CD14-positive monocyte (primary cell): Measurements from ENCODE around the gene UBA6. TPM values are rescaled to one million over a fixed set of nuclear protein-coding genes. Genes with fewer than 3 reads are reported as not detected.

ENCODE experiments used
- DNase-seq, 3 donors: peaks; one replicate each; pipeline ENCODE4 v3.0.0-alpha.2; 2011 to 2022
- H2AFZ ChIP-seq: 2 replicates; pipeline ENCODE4 v1.6.0; 2012; ENCODE audit warnings: mild to moderate bottlenecking, low read depth, low read length, inconsistent platforms; ENCODE audit not compliant: insufficient read depth, poor library complexity, severe bottlenecking
- H3K27ac ChIP-seq, 2 donors: 1 replicate in 1 of 2; 2 replicates in 1 of 2; pipeline ENCODE4 v1.5.1; 2012 to 2013; ENCODE audit warnings: low read length in 2 of 2, control low read depth in 1 of 2, inconsistent platforms in 1 of 2, low read depth in 1 of 2, mild to moderate bottlenecking in 1 of 2
- H3K27me3 ChIP-seq, 2 donors: one replicate each; pipeline versions ENCODE4 v1.6.0 to v1.6.1; 2011 to 2013; ENCODE audit warnings: low read length in 2 of 2; ENCODE audit not compliant: control insufficient read depth in 2 of 2, insufficient read depth in 2 of 2
- H3K36me3 ChIP-seq, 2 donors: replicated peaks in 1 of 2; 1 replicate in 1 of 2; 2 replicates in 1 of 2; pipeline versions ENCODE4 v1.5.1 to v1.6.1; 2012 to 2013; ENCODE audit warnings: low read length in 2 of 2, control low read depth in 1 of 2, inconsistent platforms in 1 of 2, mild to moderate bottlenecking in 1 of 2; ENCODE audit not compliant: insufficient read depth in 2 of 2, control insufficient read depth in 1 of 2
- H3K4me1 ChIP-seq, 2 donors: 1 replicate in 1 of 2; 2 replicates in 1 of 2; pipeline versions ENCODE4 v1.5.1 to v1.6.1; 2012 to 2013; ENCODE audit warnings: low read length in 2 of 2, control low read depth in 1 of 2, inconsistent platforms in 1 of 2, mild to moderate bottlenecking in 1 of 2, moderate library complexity in 1 of 2; ENCODE audit not compliant: insufficient read depth in 2 of 2, control insufficient read depth in 1 of 2
- H3K4me2 ChIP-seq: replicated peaks from 2 replicates; pipeline ENCODE3; 2012; ENCODE audit warnings: low read length, moderate library complexity, mild to moderate bottlenecking; ENCODE audit not compliant: poor library complexity, severe bottlenecking; ENCODE audit errors: extremely low read depth
- H3K4me3 ChIP-seq, 3 experiments: fragments of 200-600 bp in 1 of 3; sonication (generic) in 1 of 3; replicated peaks in 1 of 3; 1 replicate in 2 of 3; 2 replicates in 1 of 3; pipeline ENCODE4 v1.5.1; 2011 to 2013; ENCODE audit warnings: low read length in 3 of 3, mild to moderate bottlenecking in 3 of 3, control low read depth in 2 of 3, low read depth in 2 of 3, inconsistent platforms in 1 of 3, moderate library complexity in 1 of 3
- H3K79me2 ChIP-seq: 2 replicates; pipeline ENCODE4 v1.6.0; 2012; ENCODE audit warnings: mild to moderate bottlenecking, control low read depth, inconsistent platforms, low read length, moderate library complexity; ENCODE audit not compliant: insufficient read depth
- H3K9ac ChIP-seq: 2 replicates; pipeline ENCODE4 v1.6.0; 2017; ENCODE audit warnings: low read length, mild to moderate bottlenecking; ENCODE audit not compliant: insufficient read depth, poor library complexity, severe bottlenecking
- H3K9me3 ChIP-seq, 2 donors: replicated peaks in 1 of 2; 1 replicate in 1 of 2; 2 replicates in 1 of 2; pipeline versions ENCODE4 v1.5.1 to v1.6.1; 2012 to 2013; ENCODE audit warnings: low read length in 2 of 2, control low read depth in 1 of 2; ENCODE audit not compliant: control insufficient read depth in 1 of 2, insufficient read depth in 1 of 2
- H4K20me1 ChIP-seq: 2 replicates; pipeline ENCODE4 v1.6.0; 2012; ENCODE audit warnings: mild to moderate bottlenecking, low read length, control low read depth, moderate library complexity; ENCODE audit not compliant: insufficient read depth
- H3K27ac Mint-ChIP-seq, 7 donors: one replicate each; pipeline ENCODE4 v1.8.0; 2020; ENCODE audit warnings: mild to moderate bottlenecking in 7 of 7, mixed read lengths in 7 of 7, moderate library complexity in 6 of 7, inconsistent platforms in 2 of 7
- H3K27me3 Mint-ChIP-seq, 3 donors: one replicate each; pipeline ENCODE4 v1.8.0; 2021 to 2022; ENCODE audit warnings: low read depth in 3 of 3, mild to moderate bottlenecking in 3 of 3, mixed read lengths in 3 of 3, moderate library complexity in 3 of 3, inconsistent platforms in 1 of 3
- H3K36me3 Mint-ChIP-seq, 2 donors: one replicate each; pipeline ENCODE4 v1.8.0; 2020; ENCODE audit warnings: mixed read lengths in 2 of 2, inconsistent platforms in 1 of 2, mild to moderate bottlenecking in 1 of 2
- H3K4me1 Mint-ChIP-seq: one replicate; pipeline ENCODE4 v1.8.0; 2020; ENCODE audit warnings: mild to moderate bottlenecking, mixed read lengths
- H3K4me3 Mint-ChIP-seq, 2 donors: one replicate each; pipeline ENCODE4 v1.8.0; 2020; ENCODE audit warnings: mild to moderate bottlenecking in 2 of 2, mixed read lengths in 2 of 2, moderate library complexity in 1 of 2
- H3K9me3 Mint-ChIP-seq, 7 donors: one replicate each; pipeline ENCODE4 v1.8.0; 2020 to 2022; ENCODE audit warnings: mixed read lengths in 7 of 7, mild to moderate bottlenecking in 6 of 7, moderate library complexity in 6 of 7, inconsistent platforms in 2 of 7
- CTCF ChIP-seq: fragments of 200-600 bp; IDR thresholded peaks from one replicate; pipeline ENCODE4 v1.8.0; 2022; ENCODE audit warnings: antibody characterized with exemption, mild to moderate bottlenecking
- WGBS: methylation state at CpG from one replicate; pipeline ENCODE4 v1.1.5; 2013; ENCODE audit warnings: missing lambda C conversion rate; ENCODE audit not compliant: insufficient coverage; 5-methylcytosine and 5-hydroxymethylcytosine counted together
- intact Hi-C, 2 donors: fragments of 100-400 bp; cut with micrococcal nuclease; formaldehyde crosslinking; loops; one replicate each; pipeline versions ENCODE4 v1.15.0 to v1.15.1; 2023
- polyA plus RNA-seq, 3 donors: library from polyadenylated mRNA; depleted of rRNA in 1 of 3; unstranded in 2 of 3; stranded (reverse) in 1 of 3; fragments of 300-500 nt in 2 of 3; fragments of >200 nt in 1 of 3; fragmentation: Illumina TruSeq in 2 of 3; gene quantifications; 1 replicate in 2 of 3; 2 replicates in 1 of 3; pipeline ENCODE4 v1.2.3, GENCODE V29; 2012 to 2021

Gene UBA6
- polyA plus RNA-seq, 3 donors = 8.4 to 22.0 (median 21.0) TPM

- Histone ChIP-seq H4K20me1 (peaks cover 7% of the 10 kb centered on the region), H3K27ac (no peak overlapping the region), H3K4me3 (no peak overlapping the region), H3K79me2 (peaks cover 55% of the 10 kb centered on the region), H3K36me3 (peaks cover 18 to 46% of the 10 kb centered on the region in 2 donors), H3K4me2 (no peak overlapping the region), H2AFZ (no peak overlapping the region), H3K9ac (no peak overlapping the region), H3K9me3 (no peaks in the 10 kb centered on the region), H3K4me1 (peaks cover 9 to 13% of the 10 kb centered on the region in 2 donors), H3K27me3 (no peaks in the 10 kb centered on the region)
- peaks cover 0 to 5% (median 2%) of the 10 kb centered on the region in 7 donors for H3K9me3 Mint-ChIP-seq
- H3K27me3 Mint-ChIP-seq = peaks cover 0 to 3% (median 0%) of the 10 kb centered on the region in 3 donors
- peaks cover 43 to 47% of the 10 kb centered on the region in 2 donors for H3K36me3 Mint-ChIP-seq
- peaks cover 19% of the 10 kb centered on the region for H3K4me1 Mint-ChIP-seq
- no peak for TF ChIP-seq CTCF
- H3K4me3 Mint-ChIP-seq = no peak overlapping the region
- H3K27ac Mint-ChIP-seq = no peak overlapping the region
- WGBS = no CpG with 5 or more reads among the region's 2 CpGs
- intact Hi-C loops = loop anchor here in 1 of 2 donors (10.0 kb wide), 1 partner anchor 151 kb away; the partner anchor contains the start of gene CENPC
- no peak for DNase-seq
Observed at GRCh38 chr4:67696061-67696460, 4.9 kb downstream of the UBA6 start.

GRCh38 chr4:67694662-67695061 is 6.3 kb downstream of the UBA6 start:
- H3K4me1 ChIP-seq = peaks cover 4% of the 10 kb centered on the region in 2 donors
- intact Hi-C loops = loop anchor here in 1 of 2 donors (10.0 kb wide), 1 partner anchor 150 kb away; the partner anchor contains the start of gene CENPC
- no peaks in the 10 kb centered on the region for H3K27me3 ChIP-seq
- no peak overlapping the region for H3K4me2 ChIP-seq
- peaks cover 20 to 60% of the 10 kb centered on the region in 2 donors for H3K36me3 ChIP-seq
- no peaks in the 10 kb centered on the region for H3K9me3 ChIP-seq
- H3K27me3 Mint-ChIP-seq = peaks cover 0 to 3% (median 0%) of the 10 kb centered on the region in 3 donors
- WGBS = 100% methylated on average over 1 of the region's 3 CpGs
- no peak overlapping the region for H3K9ac ChIP-seq
- no peak overlapping the region for H3K27ac ChIP-seq
- no peak overlapping the region for H3K4me3 Mint-ChIP-seq
- peaks cover 13% of the 10 kb centered on the region for H3K4me1 Mint-ChIP-seq
- peaks cover 10% of the 10 kb centered on the region for H4K20me1 ChIP-seq
- no peak overlapping the region for H3K27ac Mint-ChIP-seq
- DNase-seq = no peak
- no peak overlapping the region for H2AFZ ChIP-seq
- H3K4me3 ChIP-seq = no peak overlapping the region
- TF ChIP-seq CTCF = no peak
- H3K79me2 ChIP-seq = peaks cover 49% of the 10 kb centered on the region
- peaks cover 0 to 5% (median 2%) of the 10 kb centered on the region in 7 donors for H3K9me3 Mint-ChIP-seq
- H3K36me3 Mint-ChIP-seq = peaks cover 54 to 58% of the 10 kb centered on the region in 2 donors
